ENCODE results near the gene PIR. TPM values are rescaled to one million over a fixed set of nuclear protein-coding genes. Genes with fewer than 3 reads are reported as not detected.

PIR gene
- total RNA-seq, 1 donor from 2014 or later = 24.8 TPM

GRCh38 chrX:15366506-15367352, 126.4 kb downstream of the PIR start:
- intact Hi-C loops (cut with DNase I) = no loop called here
- no peak overlapping the region for H3K27ac ChIP-seq
- ATAC-seq = peak; percentile 65

GRCh38 chrX:15359701-15360100, 133.4 kb downstream of the PIR start:
- ATAC-seq (no peak), DNase-seq (no peak)
- Histone ChIP-seq H3K4me3 (no peak overlapping the region), H3K36me3 (no peaks in the 10 kb centered on the region), H3K27me3 (no peaks in the 10 kb centered on the region), H3K27ac (no peak overlapping the region), H3K4me1 (no peaks in the 10 kb centered on the region), H3K9me3 (no peaks in the 10 kb centered on the region)
- no peak for TF ChIP-seq CTCF (IDR thresholded peaks at IDR 0.05)
- intact Hi-C loops (cut with DNase I) = no loop called here

More at GRCh38 chrX:15366506-15367352, 126.4 kb downstream of the PIR start:
- no peak for DNase-seq
- no peak for TF ChIP-seq CTCF (IDR thresholded peaks at IDR 0.05)
- H3K36me3 ChIP-seq = no peaks in the 10 kb centered on the region
- no peaks in the 10 kb centered on the region for H3K9me3 ChIP-seq
- H3K27me3 ChIP-seq = no peaks in the 10 kb centered on the region
- H3K4me1 ChIP-seq = no peaks in the 10 kb centered on the region
- no peak overlapping the region for H3K4me3 ChIP-seq

- no peak for ATAC-seq
- H3K27ac ChIP-seq = no peak overlapping the region
- TF ChIP-seq CTCF (IDR thresholded peaks at IDR 0.05) = no peak
- H3K9me3 ChIP-seq = no peaks in the 10 kb centered on the region
- intact Hi-C loops (cut with DNase I) = no loop called here
- H3K36me3 ChIP-seq = no peaks in the 10 kb centered on the region
- H3K4me3 ChIP-seq = no peak overlapping the region
- no peak for DNase-seq
- no peaks in the 10 kb centered on the region for H3K27me3 ChIP-seq
- no peaks in the 10 kb centered on the region for H3K4me1 ChIP-seq
These were observed 134.6 kb downstream of the PIR start for GRCh38 chrX:15358533-15358932.

- Histone ChIP-seq H3K9me3 (no peaks in the 10 kb centered on the region), H3K27me3 (no peaks in the 10 kb centered on the region), H3K27ac (no peak overlapping the region), H3K4me1 (no peaks in the 10 kb centered on the region), H3K4me3 (no peak overlapping the region), H3K36me3 (no peaks in the 10 kb centered on the region)
- intact Hi-C loops (cut with DNase I) = no loop called here
- no peak for TF ChIP-seq CTCF (IDR thresholded peaks at IDR 0.05)
- DNase-seq (no peak), ATAC-seq (peak; percentile 41)
These were observed 136.7 kb downstream of the PIR start for GRCh38 chrX:15356444-15356843.

GRCh38 chrX:15350329-15350996, 142.7 kb downstream of the PIR start:
- ATAC-seq (no peak), DNase-seq (no peak)
- intact Hi-C loops (cut with DNase I) = no loop called here
- Histone ChIP-seq H3K27me3 (no peaks in the 10 kb centered on the region), H3K36me3 (no peaks in the 10 kb centered on the region), H3K9me3 (no peaks in the 10 kb centered on the region), H3K4me3 (no peak overlapping the region), H3K4me1 (no peaks in the 10 kb centered on the region), H3K27ac (no peak overlapping the region)
- TF ChIP-seq CTCF (IDR thresholded peaks at IDR 0.05) = no peak
